Cortex of kidney (tissue), 1 donor: Measurements from ENCODE around the gene PRDM16.

Experiments
- DNase-seq: peaks from one replicate; lab custom pipeline; 2025; lab: John Stamatoyannopoulos, UW

The PRDM16 gene

DNA sequence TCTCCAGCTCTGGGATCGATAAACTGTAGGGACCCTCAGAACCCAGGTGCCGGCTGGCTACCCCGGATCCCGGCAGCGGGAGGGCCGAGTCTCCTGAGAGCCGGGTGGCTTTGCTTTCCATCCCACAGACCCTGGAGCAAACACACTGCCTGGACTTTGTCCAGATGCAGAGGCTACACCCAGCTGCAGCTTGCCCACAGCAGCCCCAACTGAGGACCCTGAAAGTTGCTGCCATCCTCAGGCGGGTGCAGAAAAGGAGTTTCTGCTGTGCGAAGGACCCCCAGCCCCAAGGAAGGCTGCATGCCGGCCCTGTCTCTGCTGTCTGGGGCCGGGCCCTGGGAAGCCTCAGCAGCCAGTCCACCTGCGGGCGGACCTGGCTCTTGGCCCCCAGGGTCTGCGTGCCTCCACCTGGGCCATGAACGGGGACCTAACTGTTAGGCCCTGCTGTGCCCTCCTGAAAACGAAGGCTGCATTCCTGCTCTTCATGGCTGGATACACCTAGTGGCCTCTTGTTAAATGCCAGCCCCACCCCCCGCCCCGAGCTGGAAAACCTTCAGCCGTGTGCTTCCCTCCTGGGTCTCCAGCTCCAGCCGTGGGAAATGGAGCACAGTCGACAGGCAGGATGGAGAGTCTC lies 287.9 kb downstream of the PRDM16 start:
- no peak for DNase-seq

DNA sequence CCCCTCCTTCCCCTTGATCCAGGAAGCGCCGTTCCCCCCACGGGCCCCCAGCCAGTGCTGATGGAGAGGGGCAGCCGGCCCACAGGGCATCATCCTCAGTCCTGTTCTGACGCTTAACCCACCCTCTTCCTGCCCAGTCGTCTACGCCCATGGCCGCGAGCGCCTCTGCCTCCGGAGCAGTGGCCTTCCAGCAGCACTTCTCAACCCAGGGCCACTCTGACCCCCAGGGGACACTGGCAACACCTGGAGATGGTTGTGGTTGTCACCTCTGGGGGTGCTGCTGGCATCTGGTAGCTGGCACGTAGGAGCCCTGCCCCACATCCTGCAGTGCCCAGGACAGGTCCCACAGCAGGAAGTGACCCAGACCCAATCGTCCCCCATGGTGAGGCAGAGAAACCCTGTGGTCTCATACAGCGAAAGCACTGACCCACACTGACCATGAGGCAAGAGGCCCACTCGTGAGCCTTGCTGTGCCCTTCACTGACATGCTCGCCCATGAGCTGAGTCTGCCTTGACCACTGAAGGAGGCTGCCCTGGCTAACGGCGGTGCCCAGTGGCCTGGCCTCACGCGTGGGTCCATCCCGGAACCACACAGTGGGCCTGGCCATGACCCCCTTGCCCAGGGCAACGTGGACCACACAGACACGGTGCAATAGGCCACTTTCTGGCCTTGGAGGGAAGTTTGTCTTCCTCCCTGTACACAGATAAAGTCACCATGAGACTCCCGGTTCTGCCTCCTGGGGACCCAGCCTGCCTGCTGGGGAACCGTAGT lies 288.7 kb downstream of the PRDM16 start:
- no peak for DNase-seq

DNA sequence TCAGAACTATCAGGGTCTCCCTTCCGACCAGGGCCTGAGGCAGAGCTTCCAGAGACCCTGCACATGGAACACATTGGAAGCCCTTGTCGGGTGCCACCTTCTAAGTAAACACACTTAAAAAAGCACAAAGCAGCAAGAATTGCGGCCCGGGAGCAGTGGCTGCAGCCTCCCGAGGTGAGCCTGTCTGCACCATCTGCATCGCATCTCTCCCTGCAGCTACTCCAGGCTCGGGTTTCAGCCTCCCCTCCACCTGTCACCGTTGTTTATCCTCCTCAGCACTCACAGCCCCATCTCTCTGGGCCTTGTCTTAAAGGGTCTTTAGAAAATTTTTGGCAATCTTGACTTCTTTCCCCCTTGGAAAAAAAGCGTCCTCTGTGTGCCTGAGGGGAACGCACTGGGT lies 290.3 kb downstream of the PRDM16 start:
- DNase-seq = no peak

DNA sequence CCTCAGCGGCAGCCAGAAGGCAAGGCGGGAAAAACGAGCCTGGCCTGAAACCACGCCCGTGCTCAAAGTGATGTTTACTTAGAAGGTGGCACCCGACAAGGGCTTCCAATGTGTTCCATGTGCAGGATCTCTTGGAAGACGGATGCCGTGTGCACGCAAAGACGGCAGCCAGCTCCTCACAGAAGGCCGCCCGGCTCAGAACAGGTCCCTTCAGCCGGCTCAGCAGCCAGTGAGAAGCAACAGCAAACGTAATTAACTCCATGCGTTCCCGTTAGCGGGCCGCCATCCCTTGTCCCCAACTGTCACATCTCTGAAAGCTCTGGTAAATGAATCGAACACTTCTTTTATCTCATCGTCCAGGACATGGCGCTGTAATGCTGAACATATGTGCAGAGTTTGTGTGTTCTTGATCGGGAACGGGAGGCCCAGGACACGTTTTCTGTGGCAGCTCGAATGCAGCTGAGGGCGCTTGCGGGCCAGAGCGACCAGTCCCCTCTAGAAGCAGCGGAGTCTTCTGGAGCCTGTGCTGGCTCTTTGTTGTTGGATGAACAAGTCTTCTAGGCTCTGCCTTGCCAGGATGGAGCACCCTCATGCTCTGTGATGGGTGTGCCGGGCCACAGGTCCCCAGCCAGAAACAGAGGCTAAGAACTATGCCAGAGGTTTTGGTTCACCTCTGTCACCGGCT lies 290.9 kb downstream of the PRDM16 start:
- DNase-seq = no peak

DNA sequence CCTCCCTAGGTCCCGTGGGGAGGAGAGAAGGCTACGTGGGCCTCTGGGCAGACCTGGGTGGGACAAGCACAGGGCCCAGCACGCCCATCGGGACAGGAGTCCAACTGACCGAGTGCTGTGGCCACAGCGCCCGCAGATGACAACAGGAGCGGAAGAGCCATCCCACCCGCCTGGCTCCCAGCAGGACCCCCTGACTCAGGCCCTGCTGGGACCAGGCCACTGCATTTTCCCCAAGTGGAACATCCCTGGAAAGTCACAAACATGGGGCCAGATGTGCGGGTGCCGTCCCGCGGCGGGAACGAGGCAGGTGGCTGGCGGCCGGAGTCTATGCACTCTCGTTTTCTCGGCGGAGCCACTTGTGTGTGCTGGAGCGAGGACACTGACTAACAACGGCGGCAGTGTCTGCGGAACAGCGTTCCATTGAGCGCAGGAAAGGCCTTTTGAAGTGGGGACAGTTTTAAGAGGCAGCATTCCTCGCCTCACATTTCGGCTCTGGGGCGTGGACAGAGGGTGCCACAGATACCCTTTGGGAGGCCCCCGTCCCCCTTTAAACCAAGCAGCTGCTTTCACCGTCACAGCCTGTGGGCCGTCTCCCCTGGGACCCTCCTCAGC lies 291.7 kb downstream of the PRDM16 start:
- no peak for DNase-seq

DNA sequence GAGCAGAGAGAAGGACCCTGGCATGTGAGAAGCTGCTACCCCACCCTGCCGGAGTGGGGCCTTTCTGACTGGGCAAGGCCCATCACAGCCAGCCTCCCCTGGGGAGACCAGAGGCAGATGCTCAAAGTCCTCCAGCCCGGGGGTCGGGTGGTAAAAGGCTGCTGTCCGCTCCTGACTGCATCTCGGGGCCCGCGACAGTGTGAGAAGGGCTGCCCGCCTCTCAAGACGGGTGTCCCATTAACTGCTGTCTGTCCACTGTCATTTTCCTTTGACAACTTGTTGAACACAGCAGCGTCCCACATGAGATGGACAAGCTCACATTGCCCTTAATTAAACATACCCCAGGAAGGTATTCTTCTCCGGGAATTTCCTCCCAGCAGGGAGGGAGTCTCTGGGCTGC lies 294.0 kb downstream of the PRDM16 start:
- no peak for DNase-seq

DNA sequence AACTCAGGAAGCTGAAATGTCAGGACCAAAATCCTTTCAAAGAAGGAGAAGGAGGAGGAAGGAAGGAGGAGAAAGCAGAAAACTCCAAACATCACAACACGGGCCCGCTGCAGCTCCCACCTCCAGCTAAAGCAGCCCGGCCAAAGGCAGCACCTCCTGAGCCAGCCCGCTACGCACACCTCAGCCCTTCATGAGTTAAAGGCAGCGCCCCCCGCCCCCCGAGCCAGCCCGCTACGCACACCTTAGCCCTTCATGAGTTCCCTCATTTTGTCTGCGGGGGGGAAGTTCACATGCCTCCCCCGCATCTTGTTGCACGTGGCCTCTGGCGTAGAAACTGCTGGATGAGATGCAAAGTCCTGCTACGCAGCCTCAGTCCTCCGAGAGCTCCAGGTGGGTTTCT lies 294.8 kb downstream of the PRDM16 start:
- DNase-seq = no peak

DNA sequence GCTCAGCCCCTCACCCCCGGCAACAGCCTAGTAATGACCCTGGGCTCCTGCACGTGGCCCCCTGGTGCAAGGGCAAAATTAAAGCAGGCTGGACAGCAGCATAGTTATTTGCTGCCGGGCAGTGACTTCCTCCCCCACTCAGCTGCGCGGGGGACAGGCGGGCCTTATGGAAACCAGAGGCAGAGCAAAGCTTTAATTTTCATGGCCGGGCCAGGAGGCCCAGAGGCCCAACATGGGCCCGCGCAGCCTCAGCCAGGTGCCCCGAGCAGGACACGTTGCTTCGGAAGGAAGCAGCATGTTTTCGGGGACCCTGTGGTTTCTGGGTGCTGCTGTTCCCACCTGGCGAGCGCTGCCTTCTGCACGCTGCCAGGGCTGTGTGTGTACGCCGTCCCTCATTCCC lies 295.5 kb downstream of the PRDM16 start:
- DNase-seq = no peak

DNA sequence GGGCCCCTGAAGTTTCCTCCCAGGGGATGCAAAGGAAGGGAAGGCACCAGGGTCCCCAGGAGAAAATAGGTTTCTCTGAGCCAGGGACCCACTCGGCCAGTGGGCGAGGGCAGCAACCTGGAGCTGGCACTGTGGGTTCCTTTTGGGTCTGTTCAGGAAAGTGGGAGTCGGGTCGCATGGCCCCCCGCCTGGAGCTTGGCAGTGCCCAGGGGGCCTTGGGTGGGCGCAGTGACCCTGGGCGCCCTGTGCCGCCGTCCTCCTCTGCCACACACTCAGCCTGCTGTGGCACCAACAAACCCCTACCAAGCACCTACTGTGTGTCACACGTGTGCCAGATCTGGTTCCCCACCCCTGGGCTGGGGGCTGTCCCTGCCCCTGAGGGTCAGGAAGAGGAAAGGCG lies 296.0 kb downstream of the PRDM16 start:
- no peak for DNase-seq

DNA sequence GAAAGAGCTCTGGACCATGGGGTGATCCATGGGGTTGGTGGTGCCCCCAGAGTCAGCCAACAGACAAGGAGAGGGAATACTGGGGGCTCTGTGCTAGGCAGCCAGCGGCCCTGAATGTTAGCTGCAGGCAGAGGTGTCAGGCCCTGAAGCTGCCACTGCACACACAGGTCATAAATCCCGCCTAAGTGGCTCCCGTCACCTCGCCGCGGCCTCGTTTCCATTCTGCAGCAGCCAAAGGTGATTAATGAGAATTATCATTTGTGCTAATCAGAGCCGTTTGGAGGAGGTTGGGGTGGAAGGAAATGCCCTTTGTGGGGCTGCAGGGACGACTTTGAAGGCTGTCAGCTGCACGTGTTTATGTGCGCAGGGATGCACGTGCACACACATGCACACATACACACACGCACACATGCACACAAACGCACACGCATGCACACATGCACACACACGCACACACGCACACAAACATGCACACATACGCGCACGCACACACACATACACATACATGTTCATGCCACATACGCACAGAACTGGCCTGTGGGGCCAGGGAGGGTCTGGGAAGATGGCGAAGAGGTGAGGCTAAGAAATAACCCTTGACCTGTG lies 296.6 kb downstream of the PRDM16 start:
- no peak for DNase-seq

DNA sequence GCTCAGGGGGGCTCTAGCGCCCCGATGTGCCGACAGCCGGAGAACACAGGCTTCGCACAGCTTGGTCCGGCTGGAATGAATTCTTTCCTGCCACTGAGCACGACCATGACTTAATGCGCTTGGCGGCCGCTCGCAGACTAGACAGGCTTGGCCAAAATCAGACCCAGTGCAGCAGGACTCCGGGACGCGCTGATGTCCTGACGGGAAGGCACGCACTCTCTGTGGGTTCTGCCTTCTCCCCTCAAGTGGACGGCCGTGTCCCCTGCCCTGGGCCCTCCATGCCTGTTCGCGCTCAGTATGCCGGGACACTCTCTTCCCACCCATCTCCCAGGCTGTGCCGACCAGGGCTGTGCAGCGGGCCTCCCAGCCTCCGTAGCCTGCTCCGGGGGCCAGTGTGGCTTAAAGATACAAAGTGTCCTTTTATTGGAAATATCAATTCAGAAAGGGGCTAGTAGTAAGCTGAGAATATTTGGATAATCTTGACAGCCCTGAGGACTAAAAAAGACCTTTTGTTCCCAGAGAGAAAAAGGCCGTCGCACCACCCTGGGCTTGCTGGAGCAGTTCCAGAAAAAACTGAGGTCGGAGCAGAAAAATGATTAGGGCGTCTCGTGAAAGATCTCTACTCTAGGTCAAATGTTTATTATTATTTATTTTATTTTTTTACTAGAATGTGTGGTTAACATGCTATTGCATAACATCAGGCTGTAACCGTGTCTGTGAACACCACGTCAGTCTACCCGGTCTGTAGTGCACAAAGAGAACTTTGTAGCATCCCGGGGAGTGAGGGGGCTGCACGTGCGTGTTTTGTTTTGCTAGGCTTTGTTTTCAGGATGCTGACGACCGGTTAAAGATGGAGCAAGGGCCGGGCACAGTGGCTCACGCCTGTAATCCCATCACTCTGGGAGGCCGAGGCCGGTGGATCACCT lies 297.4 kb downstream of the PRDM16 start:
- no peak for DNase-seq

DNA sequence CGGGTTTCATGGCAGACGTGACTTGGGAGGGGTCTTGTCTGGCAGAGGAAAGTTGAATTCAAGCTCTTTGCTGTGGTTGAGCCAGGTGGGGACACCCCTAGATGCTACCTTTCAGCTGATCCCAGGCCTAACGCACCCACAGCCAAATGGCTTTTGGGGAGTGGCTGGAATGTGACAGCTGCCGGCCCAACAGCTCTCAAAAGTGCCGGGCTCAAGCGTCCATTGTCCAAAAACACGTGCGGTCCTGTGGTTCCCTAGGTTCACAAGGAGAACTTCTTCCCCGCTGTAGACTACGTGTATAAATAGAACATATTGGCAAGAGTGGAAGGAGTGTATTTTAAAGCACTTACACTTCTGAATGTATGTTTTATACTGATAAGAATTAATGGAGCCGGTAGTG lies 298.4 kb downstream of the PRDM16 start:
- DNase-seq = no peak

DNA sequence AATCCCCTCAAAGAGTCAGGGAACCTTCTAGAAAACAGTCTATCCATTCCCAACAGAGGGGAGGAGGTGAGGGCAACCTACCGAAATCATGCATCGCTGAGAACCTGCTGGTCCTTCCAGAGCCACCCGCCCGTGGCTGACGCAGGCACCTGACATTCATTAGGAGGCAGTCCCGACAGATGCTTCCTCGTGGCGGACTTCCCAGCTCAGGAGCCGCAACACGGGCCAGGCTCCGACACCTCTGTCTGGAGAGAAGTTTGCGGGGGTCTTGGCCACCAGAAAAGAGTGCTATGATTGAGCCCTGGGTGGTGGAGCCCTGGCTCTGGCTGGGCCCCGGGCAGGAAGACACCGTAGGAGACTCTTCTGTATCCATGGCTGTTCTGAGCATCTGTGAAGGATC lies 299.1 kb downstream of the PRDM16 start:
- no peak for DNase-seq

DNA sequence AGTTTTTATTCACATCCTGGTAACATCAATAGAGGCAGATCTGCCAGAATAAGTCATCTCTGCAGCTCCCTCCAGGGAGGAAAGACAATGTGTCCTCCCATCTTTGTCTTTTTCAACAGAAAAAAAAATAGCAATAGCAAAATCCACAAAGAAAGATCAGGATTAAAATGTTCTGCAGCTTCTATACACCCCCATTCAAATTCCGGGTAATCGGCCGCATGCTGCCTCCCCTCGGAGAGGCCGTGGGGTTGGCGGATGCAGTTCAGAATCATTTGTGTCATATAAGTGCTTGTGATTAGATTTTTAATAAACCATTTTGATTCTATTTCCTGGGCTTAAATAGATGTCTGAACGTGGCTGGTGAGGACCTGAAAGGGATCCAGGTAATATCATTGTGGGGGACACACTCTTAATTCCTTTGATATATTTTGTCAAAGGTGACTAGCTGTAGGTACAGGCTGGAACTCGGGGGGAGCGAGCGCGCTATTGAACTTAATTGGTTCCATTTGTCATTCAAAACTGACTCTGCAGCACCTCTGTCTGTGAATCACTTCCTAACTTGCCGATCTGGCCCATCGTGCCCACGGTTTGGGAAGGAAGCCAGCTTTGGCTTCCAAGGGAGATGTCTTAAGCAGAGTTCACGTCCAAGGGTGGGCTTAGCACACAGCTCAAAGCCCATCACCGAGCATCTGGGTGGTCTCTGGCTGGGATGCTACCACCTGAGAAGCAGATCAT lies 299.9 kb downstream of the PRDM16 start:
- no peak for DNase-seq

DNA sequence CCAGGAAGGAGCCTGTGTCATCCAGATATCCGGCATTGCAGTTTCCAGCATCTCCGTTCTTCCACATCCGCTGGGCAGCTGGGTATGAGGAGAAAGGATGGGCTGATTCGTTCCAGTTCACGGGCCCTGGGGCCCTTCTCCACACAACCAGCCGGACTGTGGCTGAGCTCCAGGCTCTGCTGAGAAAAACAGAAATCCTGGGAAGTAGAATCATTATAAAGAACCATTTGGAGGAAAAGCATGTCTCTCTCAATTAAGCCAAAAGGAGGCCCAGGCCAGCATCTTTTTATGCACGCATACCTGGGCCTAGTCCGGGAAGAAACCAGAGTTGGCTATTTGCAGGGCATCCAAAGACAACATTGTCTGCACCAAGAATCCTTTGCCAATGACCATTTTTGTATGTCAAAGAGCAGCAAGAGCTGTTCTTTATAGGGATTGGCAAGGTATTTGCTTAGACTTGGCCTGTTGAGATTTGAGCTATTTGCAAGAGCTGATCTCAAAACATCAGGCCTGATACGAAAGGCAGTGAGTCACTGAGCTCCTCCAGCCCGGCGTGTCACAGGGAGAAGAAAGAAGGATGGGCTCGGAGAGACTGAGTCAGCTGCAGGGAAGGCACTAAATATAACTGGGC lies 300.6 kb downstream of the PRDM16 start:
- DNase-seq = no peak

DNA sequence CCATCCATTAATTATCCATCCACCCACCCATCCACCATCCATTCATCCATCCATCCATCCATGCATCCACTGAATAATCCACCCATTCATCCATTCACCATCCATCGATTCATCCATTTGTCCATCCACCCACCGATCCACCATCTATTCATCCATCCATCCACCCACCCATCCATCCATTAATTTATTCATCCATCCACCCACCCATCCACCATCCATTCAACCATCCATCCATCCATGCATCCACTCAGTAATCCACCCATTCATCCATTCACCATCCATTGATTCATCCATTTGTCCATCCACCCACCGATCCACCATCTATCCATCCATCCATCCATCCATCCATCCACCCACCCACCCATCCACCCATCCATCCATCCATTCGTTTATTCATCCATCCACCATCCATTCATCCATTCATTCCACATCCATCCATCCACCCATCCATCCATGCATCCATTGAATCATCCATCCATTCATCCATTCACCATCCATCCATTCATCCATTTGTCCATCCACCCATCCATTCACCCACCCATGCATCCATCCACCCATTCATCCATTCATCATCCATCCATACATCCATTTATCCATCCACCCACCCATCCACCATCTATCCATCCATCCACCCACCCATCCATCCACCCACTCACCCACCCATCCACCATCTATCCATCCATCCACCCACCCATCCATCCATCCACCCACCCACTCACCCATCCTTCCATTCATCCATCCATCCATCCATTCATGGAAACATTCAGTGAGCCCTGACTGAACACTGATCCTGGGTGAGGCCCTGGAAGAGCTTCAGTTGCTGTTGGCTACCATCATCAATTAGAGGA lies 302.1 kb downstream of the PRDM16 start:
- DNase-seq = no peak

DNA sequence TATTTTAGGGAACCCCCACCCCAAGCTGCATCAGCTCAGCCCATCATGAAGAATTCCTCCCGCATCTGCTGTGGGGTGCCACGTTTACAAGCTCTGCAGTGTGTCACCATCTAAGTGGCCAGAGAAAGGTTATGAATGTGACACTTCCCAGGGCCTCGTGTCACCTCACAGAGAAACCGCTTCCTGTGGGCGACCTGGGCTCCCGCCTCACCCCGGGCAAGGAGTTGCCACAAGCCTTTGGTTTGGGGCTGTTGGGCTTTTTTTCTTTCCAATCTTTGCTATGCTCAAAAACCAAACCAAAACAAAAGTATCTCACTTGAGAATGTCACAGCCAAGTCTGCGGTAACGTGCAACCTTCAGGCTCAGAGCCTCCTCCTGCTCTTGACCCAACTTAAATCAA lies 303.3 kb downstream of the PRDM16 start:
- no peak for DNase-seq

DNA sequence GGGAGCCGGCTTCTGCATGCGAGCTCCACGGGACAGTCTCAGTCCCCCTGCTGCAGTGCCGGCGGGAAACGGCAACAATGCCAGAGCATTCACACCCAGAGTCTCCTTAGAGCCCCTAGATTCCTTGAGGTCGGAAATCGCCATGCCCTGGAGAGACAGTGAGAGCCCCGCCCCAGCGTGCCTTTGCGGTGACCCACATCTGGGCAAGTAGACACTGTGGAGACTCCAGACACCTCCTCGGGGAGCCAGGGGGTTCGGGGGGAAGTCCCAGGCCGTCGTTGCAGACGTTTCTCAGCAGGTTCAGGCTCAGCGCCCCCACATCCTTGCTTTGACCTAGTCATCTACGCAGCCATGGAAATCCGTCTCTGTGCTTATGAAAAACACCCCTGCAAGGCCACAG lies 304.2 kb downstream of the PRDM16 start:
- no peak for DNase-seq

DNA sequence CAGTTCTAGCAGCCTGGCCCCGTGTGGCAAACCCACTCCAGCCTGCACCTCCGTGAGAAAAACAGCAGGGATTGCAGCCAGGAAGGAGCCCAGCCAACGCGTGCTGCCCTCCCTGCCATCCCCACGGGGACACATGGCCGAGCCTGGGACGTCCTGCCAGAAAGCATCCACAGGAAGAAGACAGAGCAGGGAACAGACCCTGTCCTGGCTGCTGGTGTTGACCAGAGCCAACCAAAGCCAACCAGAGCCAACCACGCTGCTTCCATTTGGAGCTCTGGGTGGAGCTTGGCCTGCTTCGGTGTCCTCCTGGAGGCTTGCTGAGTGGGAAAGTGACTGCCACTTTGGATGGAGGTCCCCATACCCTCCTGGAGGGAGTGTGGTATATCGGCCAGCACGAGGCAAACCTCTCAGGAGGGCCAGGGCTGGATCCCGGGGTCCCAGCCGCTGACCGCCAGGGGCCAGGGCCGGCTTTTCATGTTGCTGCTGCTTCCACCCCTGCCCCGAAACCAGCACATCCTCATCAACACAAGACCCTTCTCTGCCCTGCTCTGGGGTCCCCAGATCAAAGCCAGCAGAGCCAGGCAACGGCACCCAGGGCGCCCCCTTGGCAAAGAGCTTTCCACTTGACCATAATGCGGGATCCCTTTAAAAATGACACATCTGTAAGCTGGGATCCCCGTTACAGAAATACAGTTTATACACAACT lies 304.9 kb downstream of the PRDM16 start:
- no peak for DNase-seq
